HepG2 (cell line): ENCODE measurements around the gene AMN. TPM values are rescaled to one million over a fixed set of nuclear protein-coding genes. Genes with fewer than 3 reads are reported as not detected.

Experiments used
- AKNA ChIP-seq: sonication (generic); formaldehyde crosslinking; IDR thresholded peaks from 2 replicates; pipeline ENCODE4 v1.4.0; 2020; ENCODE audit warnings: missing genetic modification reagents, borderline replicate concordance
- DMAP1 ChIP-seq: IDR thresholded peaks from 2 replicates; pipeline ENCODE4 v1.6.1; 2016
- TRAFD1 ChIP-seq: sonication (generic); formaldehyde crosslinking; IDR thresholded peaks from 2 replicates; pipeline ENCODE4 v1.5.1; 2020; ENCODE audit warnings: missing genetic modification reagents, mild to moderate bottlenecking, borderline replicate concordance
- ZNF329 ChIP-seq: sonication (generic); formaldehyde crosslinking; IDR thresholded peaks from 2 replicates; pipeline ENCODE4 v1.9.0; 2021; ENCODE audit warnings: low read depth, mild to moderate bottlenecking, missing genetic modification reagents
- ZNF775 ChIP-seq: sonication (generic); formaldehyde crosslinking; IDR thresholded peaks from 2 replicates; pipeline ENCODE4 v1.4.0; 2020; ENCODE audit warnings: missing genetic modification reagents, mild to moderate bottlenecking, moderate library complexity, borderline replicate concordance
- polyA plus RNA-seq, 8 experiments: library from polyadenylated mRNA; depleted of rRNA in 3 of 8; stranded (reverse) in 7 of 8; unstranded in 1 of 8; fragments of >200 nt; fragmentation: Illumina TruSeq in 4 of 8; extraction: Trizol in 4 of 8; gene quantifications; 2 replicates each; pipeline versions ENCODE4 v1.2.1 to v1.2.3, GENCODE V29; 2011 to 2016; ENCODE audit warnings: low read depth in 4 of 8, missing spikeins in 1 of 8, mixed read lengths in 1 of 8; ENCODE audit not compliant: insufficient read depth in 1 of 8
- total RNA-seq, 5 experiments: library from RNA; depleted of rRNA; stranded (reverse); fragments of >200 nt; fragmentation: Illumina TruSeq; extraction: Trizol; gene quantifications; 2 replicates each; pipeline ENCODE4 v1.2.3, GENCODE V29; 2016; ENCODE audit warnings: low read depth in 1 of 5

Gene AMN
- total and polyA plus RNA-seq, 2 of the 13 experiments (the other 11 are each of a cell fraction or from before 2014, with no cell fraction given), result 9.8 to 33.1 TPM

GRCh38 chr14:102939329-102939728 is 16.9 kb downstream of the AMN start (continued):
- TF ChIP-seq DMAP1 (CRISPR knock-in tag) (no peak), TRAFD1 (CRISPR knock-in tag) (no peak), AKNA (no peak), ZNF775 (CRISPR knock-in tag) (no peak), ZNF329 (CRISPR knock-in tag) (no peak)
